Fibroblast of upper back skin (primary cell): ENCODE results near the gene SPATA16.
"Not testable (repeated sequence)": the region's sequence is repeated elsewhere in the genome, so short reads cannot be mapped to it uniquely, and the experiment has no call there.

Experiments
- DNase-seq: peaks from one replicate; pipeline ENCODE4 v3.0.0-alpha.2; 2013

Gene SPATA16

DNA sequence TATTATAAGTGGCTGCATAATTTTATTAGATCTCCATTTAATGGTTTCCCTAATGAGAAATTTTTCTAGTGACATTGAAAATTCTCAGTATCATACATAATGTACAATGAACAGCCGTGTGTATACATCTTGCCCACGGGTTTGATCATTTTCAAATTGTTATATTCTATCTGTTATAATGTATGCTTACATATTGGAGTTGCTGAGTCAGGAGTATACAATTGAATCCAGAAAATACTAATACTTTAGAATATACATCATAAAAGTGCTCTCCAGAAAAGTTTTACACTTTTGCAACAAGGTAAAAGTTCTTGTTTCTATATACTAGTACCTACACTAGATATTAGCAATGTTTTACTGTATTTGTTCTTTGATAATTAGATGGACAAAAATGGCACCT lies 82.8 kb downstream of the SPATA16 start:
- no peak for DNase-seq

DNA sequence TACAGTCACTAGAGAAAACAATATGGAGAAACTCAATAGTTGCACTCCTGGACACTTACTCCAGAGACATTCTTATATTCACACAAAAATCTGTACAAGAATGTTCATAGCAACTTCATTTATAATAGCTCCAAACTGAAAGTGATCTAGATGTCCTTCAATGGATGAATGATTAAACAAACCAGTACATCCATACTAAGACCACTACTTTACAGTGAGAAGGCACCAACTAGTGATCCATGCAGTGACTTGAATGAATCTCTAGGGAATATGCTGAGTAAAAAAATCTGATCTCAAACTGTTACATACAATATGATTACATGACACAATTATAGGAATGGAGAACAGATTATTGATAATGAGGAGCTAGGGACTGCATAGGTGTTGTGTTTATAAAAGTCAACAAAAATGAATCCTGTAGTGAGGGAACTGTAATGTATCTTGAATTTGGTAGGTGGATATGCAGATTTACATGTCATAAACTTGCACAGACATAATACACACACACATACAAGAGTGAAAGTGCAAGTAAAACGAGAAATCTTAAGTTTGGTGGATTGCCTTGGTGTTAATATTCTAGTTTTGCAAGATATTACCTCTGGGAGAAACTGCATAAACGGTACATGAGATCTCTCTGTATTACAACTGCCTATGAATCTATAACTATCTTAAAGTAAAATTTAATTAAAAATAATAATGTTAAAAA lies 85.7 kb downstream of the SPATA16 start:
- DNase-seq: no peak

DNA sequence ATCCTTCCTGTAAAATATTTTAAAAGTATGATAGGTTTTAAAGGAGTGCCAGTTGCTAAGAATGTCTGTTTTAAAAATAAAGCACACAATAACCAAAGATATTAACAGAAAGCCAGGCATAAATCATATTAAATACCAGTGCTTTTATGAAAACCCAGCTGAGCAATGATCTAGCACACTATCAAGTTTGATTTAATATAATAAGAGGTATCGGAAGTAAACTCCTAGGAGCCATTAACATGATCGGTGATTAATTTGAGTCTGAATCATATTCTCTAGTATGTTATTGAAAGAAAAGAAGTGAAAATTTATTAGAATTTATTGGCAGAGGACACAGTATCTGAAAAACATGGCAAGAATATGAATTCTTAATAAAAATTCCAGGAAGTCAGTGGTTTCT lies 91.7 kb downstream of the SPATA16 start:
- no peak for DNase-seq

GRCh38 chr3:173045770-173046382 lies 95.2 kb downstream of the SPATA16 start:
- DNase-seq: peak; percentile 4

- DNase-seq: no peak
Observed at GRCh38 chr3:173044998-173045397, 96.0 kb downstream of the SPATA16 start.

- no peak for DNase-seq
Observed at GRCh38 chr3:173043757-173044156, 97.3 kb downstream of the SPATA16 start.

GRCh38 chr3:173038484-173038871 lies 102.6 kb downstream of the SPATA16 start:
- DNase-seq: no peak

- DNase-seq: no peak
Observed at GRCh38 chr3:173037840-173038483, 103.1 kb downstream of the SPATA16 start.

- no peak for DNase-seq
Observed at GRCh38 chr3:173030273-173030672, 110.8 kb downstream of the SPATA16 start.

DNA sequence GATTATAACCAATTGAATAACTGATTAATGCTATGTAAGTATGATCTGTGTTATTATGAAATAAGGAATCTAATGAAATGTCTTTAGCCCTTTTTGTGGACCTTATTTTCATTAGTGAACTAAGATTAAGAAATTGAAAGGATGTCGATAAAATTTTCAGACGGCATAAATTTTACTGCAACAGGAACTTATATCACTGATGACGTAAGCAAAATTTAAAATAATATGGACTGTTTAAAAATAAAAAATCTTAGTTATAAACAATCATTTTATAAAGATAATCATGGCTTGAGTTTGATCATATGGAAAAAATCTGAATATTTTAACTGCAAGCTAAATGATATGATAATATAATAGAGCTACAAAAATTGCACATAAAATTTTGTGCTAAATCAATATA lies 112.7 kb downstream of the SPATA16 start:
- DNase-seq: no peak

DNA sequence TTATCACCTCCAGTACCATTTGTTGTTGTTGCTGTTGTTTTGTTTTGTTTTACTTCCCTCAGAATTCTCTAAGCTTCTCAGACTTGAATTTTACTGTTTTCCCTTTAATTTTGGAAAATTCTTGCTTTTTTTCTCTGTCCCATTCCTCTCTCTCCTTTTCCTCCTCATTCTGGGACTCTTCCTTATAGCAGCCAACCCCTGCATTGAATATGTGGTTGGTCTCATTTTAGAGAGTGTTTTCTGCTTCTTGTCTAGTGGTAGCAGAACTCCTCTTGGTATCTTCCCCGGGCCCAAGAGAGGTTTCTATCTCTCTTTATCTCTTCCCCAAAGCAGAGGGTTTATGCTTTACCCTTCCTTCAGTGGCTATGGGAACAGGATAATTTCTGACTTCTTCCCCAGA lies 113.6 kb downstream of the SPATA16 start:
- no peak for DNase-seq

DNA sequence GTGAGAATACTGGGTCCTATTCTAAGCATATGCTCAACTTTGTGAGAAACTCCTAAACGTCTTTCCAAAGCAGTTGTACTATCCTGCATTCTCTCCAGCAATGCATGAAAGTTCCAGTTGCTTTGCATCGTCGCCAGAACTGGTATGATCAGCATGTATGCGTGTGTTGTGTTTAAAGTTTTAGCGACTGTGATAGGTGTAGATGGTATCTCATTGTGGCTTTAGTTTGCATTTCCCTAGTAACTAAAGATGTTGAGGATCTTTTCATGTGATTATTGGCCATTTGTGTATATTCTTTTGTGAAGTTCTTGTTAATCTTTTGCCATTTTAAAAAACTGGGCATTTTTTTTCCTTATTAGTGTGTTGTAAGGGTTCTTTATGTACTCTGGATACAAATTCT lies 115.1 kb downstream of the SPATA16 start:
- no peak for DNase-seq

GRCh38 chr3:173021547-173022185 lies 119.4 kb downstream of the SPATA16 start:
- DNase-seq: no peak

DNA sequence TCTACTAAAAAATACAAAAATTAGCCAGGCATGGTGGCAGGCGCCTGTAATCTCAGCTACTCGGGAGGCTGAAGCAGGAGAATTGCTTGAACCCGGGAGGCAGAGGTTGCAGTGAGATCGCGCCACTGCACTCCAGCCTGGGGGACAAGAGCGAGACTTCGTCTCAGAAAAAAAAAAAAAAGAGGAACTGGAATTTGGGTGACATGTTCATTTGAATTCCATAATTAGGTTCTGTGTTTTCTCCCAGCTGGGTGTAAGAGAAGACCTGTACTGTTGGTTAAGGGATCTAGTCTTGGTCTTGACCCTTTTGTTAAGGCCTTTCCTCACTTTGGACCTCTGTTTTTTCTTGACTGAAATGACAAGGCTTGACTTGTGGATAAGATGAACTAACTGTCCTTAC lies 120.9 kb downstream of the SPATA16 start:
- not testable (repeated sequence) for DNase-seq

DNA sequence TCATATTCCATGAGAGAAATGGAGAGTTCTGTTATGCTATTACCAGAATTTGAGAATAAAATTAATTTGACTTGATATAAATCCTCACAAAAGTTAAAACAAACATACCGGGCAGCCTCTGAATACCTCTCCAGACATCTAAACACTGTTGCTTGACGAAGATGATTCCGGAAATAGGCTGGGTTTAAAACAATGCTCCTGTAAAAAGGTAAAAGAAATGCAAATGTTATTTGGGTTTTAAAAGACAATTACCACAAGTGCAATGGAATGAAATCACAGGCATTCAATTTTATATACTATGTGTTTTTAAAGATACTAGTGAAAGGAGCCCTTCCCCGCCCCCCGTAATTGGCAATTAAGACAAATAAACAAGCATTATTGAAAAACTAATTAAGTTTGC lies 121.7 kb downstream of the SPATA16 start:
- DNase-seq: no peak

GRCh38 chr3:173018758-173019157 lies 122.3 kb downstream of the SPATA16 start:
- no peak for DNase-seq

- DNase-seq: no peak
Observed at GRCh38 chr3:173013219-173013832, 127.7 kb downstream of the SPATA16 start.

GRCh38 chr3:173009410-173009809 lies 131.6 kb downstream of the SPATA16 start:
- no peak for DNase-seq

- no peak for DNase-seq
Observed at GRCh38 chr3:173008978-173009377, 132.1 kb downstream of the SPATA16 start.

DNA sequence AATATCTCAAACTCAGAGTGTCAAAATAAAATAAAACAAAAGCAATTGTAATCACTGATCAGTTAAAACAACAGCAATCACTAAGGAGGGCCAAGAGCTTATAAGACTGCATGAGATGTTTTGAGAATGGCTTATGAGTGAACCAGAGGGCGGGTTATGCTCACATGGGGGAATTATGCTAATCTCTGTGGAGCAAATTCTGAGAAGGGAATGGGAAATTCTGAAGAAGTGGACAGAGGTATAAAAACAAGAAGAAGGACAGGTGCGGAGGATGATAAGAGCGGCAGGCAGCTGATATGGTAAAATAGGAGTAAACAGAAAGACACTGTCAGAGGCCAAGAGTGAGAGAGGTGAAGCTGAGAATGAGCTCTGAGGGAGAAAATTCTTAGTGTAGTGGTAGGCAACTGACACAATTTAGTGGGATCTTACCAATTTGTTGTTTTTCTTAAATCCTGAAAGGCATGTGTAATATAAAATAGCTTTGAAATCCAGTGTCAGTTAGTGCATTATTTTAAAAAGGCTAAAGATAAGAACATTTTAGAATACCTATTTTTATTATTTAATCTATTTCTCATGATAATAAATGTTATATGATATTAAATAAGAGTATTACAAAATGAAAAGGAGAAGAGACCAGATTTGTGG lies 133.8 kb downstream of the SPATA16 start:
- DNase-seq: no peak

- no peak for DNase-seq
Observed at GRCh38 chr3:173006006-173006405, 135.0 kb downstream of the SPATA16 start.

- DNase-seq: no peak
Observed at GRCh38 chr3:173004681-173005080, 136.4 kb downstream of the SPATA16 start.

DNA sequence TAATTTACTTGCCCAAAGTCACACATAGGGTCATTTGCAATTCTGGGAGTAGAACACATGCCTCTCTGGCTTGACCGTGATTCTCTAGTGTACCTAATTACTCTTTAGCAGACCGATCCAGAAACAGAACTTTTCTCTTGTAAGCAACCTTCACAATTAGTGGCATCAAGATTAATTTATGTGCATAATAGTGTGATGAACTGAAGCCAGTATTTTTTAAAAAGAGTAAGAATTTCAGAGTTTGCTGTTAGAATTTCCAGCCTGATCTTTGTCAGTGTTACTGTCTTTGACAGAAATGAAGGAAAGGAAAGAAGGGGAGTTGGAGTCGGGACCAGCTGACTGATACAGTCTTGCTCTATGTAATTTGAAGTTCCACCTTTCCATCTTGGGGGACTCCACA lies 137.1 kb downstream of the SPATA16 start:
- no peak for DNase-seq
